K562 (cell line): ENCODE results near the gene OTUD5. TPM values are rescaled to one million over a fixed set of nuclear protein-coding genes. Genes with fewer than 3 reads are reported as not detected.
A peak's percentile ranks its signal among the peaks of the same experiment; 100 is the strongest.

Experiments
- ARNT ChIP-seq, 2 experiments: fragments of 450-650 bp; IDR thresholded peaks; 2 replicates each; pipeline ENCODE4 v1.6.1; 2016; ENCODE audit warnings: mild to moderate bottlenecking in 1 of 2
- CBFB ChIP-seq: sonication (generic); formaldehyde crosslinking; IDR thresholded peaks from 2 replicates; pipeline ENCODE4 v1.4.0; 2020; ENCODE audit warnings: mild to moderate bottlenecking, missing genetic modification reagents
- ETV1 ChIP-seq: fragments of 450-650 bp; conservative IDR thresholded peaks from 2 replicates; pipeline ENCODE4 v1.6.1; 2016; ENCODE audit warnings: missing genetic modification characterization, control low read depth, low read depth, missing compliant biosample characterization
- EZH2 ChIP-seq: IDR thresholded peaks from 2 replicates; pipeline ENCODE4 v1.6.1; 2012; ENCODE audit warnings: low read depth, mild to moderate bottlenecking, inconsistent platforms, low read length, borderline replicate concordance
- FIP1L1 ChIP-seq: fragments of 200-400 bp; formaldehyde crosslinking; IDR thresholded peaks from 2 replicates; pipeline ENCODE4 v1.6.1; 2018; ENCODE audit warnings: mild to moderate bottlenecking, low read depth, low read length; ENCODE audit not compliant: poor library complexity, severe bottlenecking
- GABPB2 ChIP-seq: fragments of 250-450 bp; sonication (Bioruptor Pico); conservative IDR thresholded peaks from 2 replicates; pipeline ENCODE4 v1.5.1; 2021; ENCODE audit warnings: mild to moderate bottlenecking
- GATAD2B ChIP-seq: fragments of 450-650 bp; IDR thresholded peaks from 2 replicates; pipeline ENCODE4 v1.6.1; 2017; ENCODE audit warnings: mild to moderate bottlenecking, borderline replicate concordance
- POLR2A ChIP-seq: fragments of 450-650 bp; conservative IDR thresholded peaks from 2 replicates; pipeline ENCODE4 v1.6.1; 2016
- PYGO2 ChIP-seq: fragments of 450-650 bp; IDR thresholded peaks from 2 replicates; pipeline ENCODE4 v1.6.1; 2016; ENCODE audit warnings: mild to moderate bottlenecking, missing genetic modification characterization, moderate library complexity, missing compliant biosample characterization
- RAD51 ChIP-seq: fragments of 450-650 bp; IDR thresholded peaks from 2 replicates; pipeline ENCODE4 v1.7.1; 2016; ENCODE audit warnings: low read depth, mild to moderate bottlenecking, borderline replicate concordance
- SRF ChIP-seq, 2 experiments: fragments of 250-450, 450-650 bp in 1 of 2; sonication (Bioruptor Pico) in 1 of 2; sonication (generic) in 1 of 2; formaldehyde crosslinking; IDR thresholded peaks; 2 replicates each; pipeline versions ENCODE4 v1.5.0 to v1.5.1; 2020 to 2022; ENCODE audit warnings: mild to moderate bottlenecking in 1 of 2, missing genetic modification reagents in 1 of 2
- TAF1 ChIP-seq: IDR thresholded peaks from 2 replicates; pipeline ENCODE4 v1.6.1; 2011; ENCODE audit warnings: mild to moderate bottlenecking, low read length, moderate library complexity; ENCODE audit not compliant: insufficient read depth, control insufficient read depth, severe bottlenecking; ENCODE audit errors: extremely low read depth
- THAP12 ChIP-seq: fragments of 250-450 bp; sonication (Bioruptor Pico); IDR thresholded peaks from 2 replicates; pipeline ENCODE4 v1.9.0; 2021; ENCODE audit warnings: mild to moderate bottlenecking, inconsistent platforms
- ZKSCAN8 ChIP-seq: fragments of 200-800 bp; sonication (Bioruptor generic); IDR thresholded peaks from 2 replicates; pipeline ENCODE4 v1.6.1; 2016; ENCODE audit warnings: missing genetic modification characterization, missing compliant biosample characterization
- polyA plus RNA-seq, 8 experiments: library from polyadenylated mRNA; depleted of rRNA in 4 of 8; stranded (reverse) in 5 of 8; unstranded in 3 of 8; fragments of >200 nt; fragmentation: Nextera tagmentation in 2 of 8; fragmentation: Illumina TruSeq in 1 of 8; extraction: Ambion mirVana in 2 of 8; extraction: Trizol in 1 of 8; gene quantifications; 2 replicates each; pipeline versions ENCODE4 v1.2.1 to v1.2.3, GENCODE V29; 2011 to 2014; ENCODE audit warnings: inconsistent platforms in 1 of 8, missing spikeins in 1 of 8
- total RNA-seq, 7 experiments: library from RNA; depleted of rRNA in 6 of 7; stranded (reverse); fragments of >200 nt in 6 of 7; fragmentation: Illumina TruSeq in 2 of 7; extraction: Trizol in 2 of 7; gene quantifications; 2 replicates each; pipeline versions ENCODE4 v1.2.1 to v1.2.3, GENCODE V29; 2011 to 2021; ENCODE audit warnings: low replicate concordance in 1 of 7
- TF ChIP-seq, protein P1 (sequence below): fragments of 450-650 bp; formaldehyde crosslinking; IDR thresholded peaks from 2 replicates; pipeline ENCODE4 v1.4.0; 2020; ENCODE audit warnings: mild to moderate bottlenecking, moderate library complexity
- TF ChIP-seq, protein P2 (sequence below): fragments of 450-650 bp; IDR thresholded peaks from 2 replicates; pipeline ENCODE4 v1.6.1; 2016; ENCODE audit warnings: borderline replicate concordance
- TF ChIP-seq, protein P3 (sequence below): sonication (generic); formaldehyde crosslinking; IDR thresholded peaks from 2 replicates; pipeline ENCODE4 v1.4.0; 2020; ENCODE audit warnings: mild to moderate bottlenecking, missing genetic modification reagents
- TF ChIP-seq, protein P4 (sequence below): sonication (generic); formaldehyde crosslinking; IDR thresholded peaks from 2 replicates; pipeline ENCODE4 v1.8.0; 2022; ENCODE audit warnings: missing genetic modification reagents, mild to moderate bottlenecking, moderate library complexity, borderline replicate concordance

The OTUD5 gene
- total and polyA plus RNA-seq, 9 of the 15 experiments (the other 6 are each of a cell fraction or from before 2014, with no cell fraction given), result 3.6 to 102 (median 59.0) TPM

DNA sequence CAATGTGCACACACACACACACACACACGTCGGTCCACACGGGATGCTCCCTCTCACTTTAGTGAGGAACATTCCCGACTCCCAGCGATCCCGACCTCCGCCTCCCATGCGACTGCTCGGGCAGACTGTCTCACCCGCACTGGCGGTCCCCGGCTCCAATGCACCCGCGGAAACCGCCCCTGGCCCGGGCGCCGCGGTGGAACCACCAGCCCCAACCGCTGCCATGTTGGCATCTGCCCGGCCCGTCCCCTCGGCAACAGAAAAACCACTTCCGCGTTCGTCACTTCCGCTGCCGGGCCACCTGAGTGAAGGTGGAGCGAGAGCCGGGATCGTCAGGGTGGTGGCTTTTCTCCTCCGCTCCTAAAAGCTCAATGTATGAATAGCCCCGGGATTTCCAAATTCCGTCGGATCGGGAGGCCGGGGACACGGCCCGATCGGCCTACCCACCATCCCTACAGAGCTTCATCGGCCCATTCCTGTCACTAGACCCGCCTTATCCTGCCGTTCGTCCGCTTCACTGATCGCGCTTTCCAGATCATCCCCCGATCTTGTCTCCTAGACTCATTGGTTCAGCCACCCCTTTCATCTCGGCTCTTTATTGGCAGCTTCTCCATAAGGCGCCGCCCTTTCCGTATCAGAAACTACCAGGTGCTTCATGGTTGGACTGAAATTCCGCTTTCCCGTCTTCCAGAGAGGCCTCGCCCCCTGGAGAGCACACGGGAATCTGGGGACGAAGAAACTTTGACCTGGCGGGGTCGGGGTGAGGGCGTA lies 45.8 kb downstream of the OTUD5 start, which contains the start of gene SLC35A2 (continued):
- TF ChIP-seq, protein P1, sequence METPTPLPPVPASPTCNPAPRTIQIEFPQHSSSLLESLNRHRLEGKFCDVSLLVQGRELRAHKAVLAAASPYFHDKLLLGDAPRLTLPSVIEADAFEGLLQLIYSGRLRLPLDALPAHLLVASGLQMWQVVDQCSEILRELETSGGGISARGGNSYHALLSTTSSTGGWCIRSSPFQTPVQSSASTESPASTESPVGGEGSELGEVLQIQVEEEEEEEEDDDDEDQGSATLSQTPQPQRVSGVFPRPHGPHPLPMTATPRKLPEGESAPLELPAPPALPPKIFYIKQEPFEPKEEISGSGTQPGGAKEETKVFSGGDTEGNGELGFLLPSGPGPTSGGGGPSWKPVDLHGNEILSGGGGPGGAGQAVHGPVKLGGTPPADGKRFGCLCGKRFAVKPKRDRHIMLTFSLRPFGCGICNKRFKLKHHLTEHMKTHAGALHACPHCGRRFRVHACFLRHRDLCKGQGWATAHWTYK, result peak; percentile 77; the same call in 1 of the 2 replicates
- TF ChIP-seq, protein P2, sequence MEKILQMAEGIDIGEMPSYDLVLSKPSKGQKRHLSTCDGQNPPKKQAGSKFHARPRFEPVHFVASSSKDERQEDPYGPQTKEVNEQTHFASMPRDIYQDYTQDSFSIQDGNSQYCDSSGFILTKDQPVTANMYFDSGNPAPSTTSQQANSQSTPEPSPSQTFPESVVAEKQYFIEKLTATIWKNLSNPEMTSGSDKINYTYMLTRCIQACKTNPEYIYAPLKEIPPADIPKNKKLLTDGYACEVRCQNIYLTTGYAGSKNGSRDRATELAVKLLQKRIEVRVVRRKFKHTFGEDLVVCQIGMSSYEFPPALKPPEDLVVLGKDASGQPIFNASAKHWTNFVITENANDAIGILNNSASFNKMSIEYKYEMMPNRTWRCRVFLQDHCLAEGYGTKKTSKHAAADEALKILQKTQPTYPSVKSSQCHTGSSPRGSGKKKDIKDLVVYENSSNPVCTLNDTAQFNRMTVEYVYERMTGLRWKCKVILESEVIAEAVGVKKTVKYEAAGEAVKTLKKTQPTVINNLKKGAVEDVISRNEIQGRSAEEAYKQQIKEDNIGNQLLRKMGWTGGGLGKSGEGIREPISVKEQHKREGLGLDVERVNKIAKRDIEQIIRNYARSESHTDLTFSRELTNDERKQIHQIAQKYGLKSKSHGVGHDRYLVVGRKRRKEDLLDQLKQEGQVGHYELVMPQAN, result peak; percentile 95
- TF ChIP-seq ZKSCAN8 (CRISPR knock-in tag), result no peak
- TF ChIP-seq SRF (CRISPR knock-in tag; IDR thresholded peaks at IDR 0.05), result peak in 1 of 2 experiments; percentile 44; a peak in 1 of 4 replicates
- TF ChIP-seq, protein P3, sequence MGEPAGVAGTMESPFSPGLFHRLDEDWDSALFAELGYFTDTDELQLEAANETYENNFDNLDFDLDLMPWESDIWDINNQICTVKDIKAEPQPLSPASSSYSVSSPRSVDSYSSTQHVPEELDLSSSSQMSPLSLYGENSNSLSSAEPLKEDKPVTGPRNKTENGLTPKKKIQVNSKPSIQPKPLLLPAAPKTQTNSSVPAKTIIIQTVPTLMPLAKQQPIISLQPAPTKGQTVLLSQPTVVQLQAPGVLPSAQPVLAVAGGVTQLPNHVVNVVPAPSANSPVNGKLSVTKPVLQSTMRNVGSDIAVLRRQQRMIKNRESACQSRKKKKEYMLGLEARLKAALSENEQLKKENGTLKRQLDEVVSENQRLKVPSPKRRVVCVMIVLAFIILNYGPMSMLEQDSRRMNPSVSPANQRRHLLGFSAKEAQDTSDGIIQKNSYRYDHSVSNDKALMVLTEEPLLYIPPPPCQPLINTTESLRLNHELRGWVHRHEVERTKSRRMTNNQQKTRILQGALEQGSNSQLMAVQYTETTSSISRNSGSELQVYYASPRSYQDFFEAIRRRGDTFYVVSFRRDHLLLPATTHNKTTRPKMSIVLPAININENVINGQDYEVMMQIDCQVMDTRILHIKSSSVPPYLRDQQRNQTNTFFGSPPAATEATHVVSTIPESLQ (CRISPR knock-in tag), result no peak
- TF ChIP-seq ETV1 (tag), result peak; percentile 69; the same call in 1 of the 2 replicates
- TF ChIP-seq PYGO2 (tag), result no peak
- no peak for TF ChIP-seq GATAD2B
- no peak for TF ChIP-seq EZH2
- TF ChIP-seq THAP12 (CRISPR knock-in tag), result 0 out of 2 replicates have a peak, but pooled peaks have one; percentile 19
- peak; percentile 85 for TF ChIP-seq POLR2A
- TF ChIP-seq TAF1, result peak; percentile 42
- TF ChIP-seq, protein P4, sequence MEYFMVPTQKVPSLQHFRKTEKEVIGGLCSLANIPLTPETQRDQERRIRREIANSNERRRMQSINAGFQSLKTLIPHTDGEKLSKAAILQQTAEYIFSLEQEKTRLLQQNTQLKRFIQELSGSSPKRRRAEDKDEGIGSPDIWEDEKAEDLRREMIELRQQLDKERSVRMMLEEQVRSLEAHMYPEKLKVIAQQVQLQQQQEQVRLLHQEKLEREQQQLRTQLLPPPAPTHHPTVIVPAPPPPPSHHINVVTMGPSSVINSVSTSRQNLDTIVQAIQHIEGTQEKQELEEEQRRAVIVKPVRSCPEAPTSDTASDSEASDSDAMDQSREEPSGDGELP (CRISPR knock-in tag), result peak; percentile 88
- TF ChIP-seq RAD51, result no peak
- TF ChIP-seq CBFB (CRISPR knock-in tag), result 0 out of 2 replicates have a peak, but pooled peaks have one; percentile 55
- TF ChIP-seq GABPB2 (CRISPR knock-in tag), result peak; percentile 77
- TF ChIP-seq ARNT (IDR thresholded peaks at IDR 0.05), result 0 out of 4 replicates have a peak, but pooled peaks of 1 of the 2 experiments have one; percentile 18
- TF ChIP-seq FIP1L1, result peak; percentile 81
